ENCODE measurements around the gene AZU1.

- TF ChIP-seq POLR2A (IDR thresholded peaks at IDR 0.05; ENCODE audit: low read length) (no peak), GATA1 (IDR thresholded peaks at IDR 0.05; ENCODE audit: low read depth, low read length) (no peak)
These were observed 6.6 kb downstream of the AZU1 start for GRCh38 chr19:834216-834615.

All from erythroblast (primary cell).